OCI-LY1 (cell line): Measurements from ENCODE around the gene FAF1.

Experiments used
- H2AFZ ChIP-seq: fragments of 200-600 bp; sonication (generic), shearing (Covaris generic); 2 replicates; pipeline ENCODE4 v1.6.0; 2014; ENCODE audit warnings: antibody characterized with exemption, mild to moderate bottlenecking, low read length
- H3F3A ChIP-seq: fragments of 200-600 bp; sonication (generic), shearing (Covaris generic); 2 replicates; pipeline ENCODE4 v1.6.0; 2014; ENCODE audit warnings: mild to moderate bottlenecking, antibody characterized with exemption, low read length, moderate library complexity; ENCODE audit not compliant: insufficient read depth
- H3K27ac ChIP-seq: fragments of 200-600 bp; sonication (generic); 2 replicates; pipeline ENCODE4 v1.5.1; 2014; ENCODE audit warnings: low read length, mixed run types, mild to moderate bottlenecking, low read depth; ENCODE audit not compliant: poor library complexity, severe bottlenecking
- H3K27me3 ChIP-seq: fragments of 200-600 bp; sonication (generic); 2 replicates; pipeline ENCODE4 v1.6.0; 2014; ENCODE audit warnings: antibody characterized with exemption, mild to moderate bottlenecking, low read length, moderate library complexity; ENCODE audit not compliant: insufficient read depth
- H3K36me3 ChIP-seq: fragments of 200-600 bp; sonication (generic); 2 replicates; pipeline ENCODE4 v1.6.1; 2014; ENCODE audit warnings: mild to moderate bottlenecking, antibody characterized with exemption, low read length, moderate library complexity, mixed read lengths; ENCODE audit not compliant: insufficient read depth
- H3K4me1 ChIP-seq: fragments of 200-600 bp; sonication (generic); 2 replicates; pipeline ENCODE4 v1.5.1; 2014; ENCODE audit warnings: mild to moderate bottlenecking, low read length, moderate library complexity; ENCODE audit not compliant: insufficient read depth, severe bottlenecking
- H3K4me2 ChIP-seq: fragments of 200-600 bp; sonication (generic), shearing (Covaris generic); 2 replicates; pipeline ENCODE4 v1.6.1; 2014; ENCODE audit warnings: low read length
- H3K4me3 ChIP-seq: fragments of 200-600 bp; sonication (generic); 2 replicates; pipeline ENCODE4 v1.5.1; 2014; ENCODE audit warnings: low read length, low read depth, mild to moderate bottlenecking, mixed read lengths; ENCODE audit not compliant: poor library complexity, severe bottlenecking
- H3K79me2 ChIP-seq: fragments of 200-600 bp; shearing (Covaris generic); 2 replicates; pipeline ENCODE4 v1.6.1; 2016; ENCODE audit warnings: mixed run types, low read length, mixed read lengths; ENCODE audit not compliant: insufficient read depth
- H3K9ac ChIP-seq: fragments of 200-600 bp; sonication (generic), shearing (Covaris generic); 2 replicates; pipeline ENCODE4 v1.6.1; 2014; ENCODE audit warnings: mild to moderate bottlenecking, low read length, mixed read lengths
- H3K9me2 ChIP-seq: fragments of 200-600 bp; sonication (generic), shearing (Covaris generic); 2 replicates; pipeline ENCODE4 v1.6.1; 2014; ENCODE audit warnings: low read depth, mild to moderate bottlenecking, low read length, mixed read lengths
- H3K9me3 ChIP-seq: fragments of 200-600 bp; shearing (Covaris generic); 2 replicates; pipeline ENCODE4 v1.6.1; 2014; ENCODE audit warnings: low read length, mixed read lengths
- H4K20me1 ChIP-seq: fragments of 200-600 bp; sonication (generic), shearing (Covaris generic); 2 replicates; pipeline ENCODE4 v1.6.0; 2016; ENCODE audit warnings: mild to moderate bottlenecking, low read length; ENCODE audit not compliant: insufficient read depth
- EZH2 ChIP-seq: fragments of 200-600 bp; sonication (generic), shearing (Covaris generic); IDR thresholded peaks from 2 replicates; pipeline ENCODE4 v1.8.0; 2017; ENCODE audit warnings: borderline replicate concordance, mixed run types, mild to moderate bottlenecking, antibody characterized with exemption, low read length, moderate library complexity, mixed read lengths
- TF ChIP-seq, protein P1 (sequence below): fragments of 200-600 bp; sonication (generic), shearing (Covaris generic); IDR thresholded peaks from 2 replicates; pipeline ENCODE4 v1.5.1; 2017; ENCODE audit warnings: mild to moderate bottlenecking, antibody characterized with exemption, low read length, moderate library complexity, mixed read lengths

Gene FAF1

DNA sequence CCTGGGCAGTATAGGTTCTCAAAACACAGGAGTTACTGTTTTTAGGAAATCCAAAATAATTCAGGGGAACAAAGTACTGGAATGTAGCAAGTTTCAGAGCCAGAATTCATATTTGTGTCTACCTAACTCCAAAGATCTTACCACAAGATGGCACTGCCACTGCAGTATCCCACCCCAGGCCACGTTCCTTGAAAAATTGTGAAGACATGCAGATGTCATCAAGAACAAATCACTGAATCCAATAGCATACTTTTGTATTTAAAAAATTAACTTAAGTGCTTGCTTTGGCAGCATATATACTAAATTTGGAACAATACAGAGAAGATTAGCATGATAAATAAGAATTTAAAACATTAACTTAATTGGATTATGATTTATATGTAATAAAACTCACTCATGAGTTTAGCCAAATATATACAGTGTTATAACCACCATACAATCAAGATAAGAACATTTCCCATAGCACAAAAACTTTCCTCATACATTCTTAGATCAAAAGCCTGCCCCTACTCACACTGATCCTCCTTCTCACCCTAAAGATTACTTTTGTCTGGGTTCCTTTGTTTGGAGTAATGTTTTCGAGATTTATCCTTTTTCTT lies 209.9 kb downstream of the FAF1 start:
- H3K9me2 ChIP-seq = no peaks in the 10 kb centered on the region
- H3K4me3 ChIP-seq = no peak overlapping the region
- H3K4me1 ChIP-seq = no peaks in the 10 kb centered on the region
- H3K4me2 ChIP-seq = no peak overlapping the region
- TF ChIP-seq EZH2 = no peak
- TF ChIP-seq, protein P1, sequence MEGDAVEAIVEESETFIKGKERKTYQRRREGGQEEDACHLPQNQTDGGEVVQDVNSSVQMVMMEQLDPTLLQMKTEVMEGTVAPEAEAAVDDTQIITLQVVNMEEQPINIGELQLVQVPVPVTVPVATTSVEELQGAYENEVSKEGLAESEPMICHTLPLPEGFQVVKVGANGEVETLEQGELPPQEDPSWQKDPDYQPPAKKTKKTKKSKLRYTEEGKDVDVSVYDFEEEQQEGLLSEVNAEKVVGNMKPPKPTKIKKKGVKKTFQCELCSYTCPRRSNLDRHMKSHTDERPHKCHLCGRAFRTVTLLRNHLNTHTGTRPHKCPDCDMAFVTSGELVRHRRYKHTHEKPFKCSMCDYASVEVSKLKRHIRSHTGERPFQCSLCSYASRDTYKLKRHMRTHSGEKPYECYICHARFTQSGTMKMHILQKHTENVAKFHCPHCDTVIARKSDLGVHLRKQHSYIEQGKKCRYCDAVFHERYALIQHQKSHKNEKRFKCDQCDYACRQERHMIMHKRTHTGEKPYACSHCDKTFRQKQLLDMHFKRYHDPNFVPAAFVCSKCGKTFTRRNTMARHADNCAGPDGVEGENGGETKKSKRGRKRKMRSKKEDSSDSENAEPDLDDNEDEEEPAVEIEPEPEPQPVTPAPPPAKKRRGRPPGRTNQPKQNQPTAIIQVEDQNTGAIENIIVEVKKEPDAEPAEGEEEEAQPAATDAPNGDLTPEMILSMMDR = peak; percentile 55
- H3K27ac ChIP-seq = no peak overlapping the region
- H3K79me2 ChIP-seq = no peaks in the 10 kb centered on the region
- H3K27me3 ChIP-seq = no peaks in the 10 kb centered on the region
- H3F3A ChIP-seq = no peaks in the 10 kb centered on the region
- no peak overlapping the region for H3K9ac ChIP-seq
- no peak overlapping the region for H2AFZ ChIP-seq
- no peaks in the 10 kb centered on the region for H4K20me1 ChIP-seq
- H3K36me3 ChIP-seq = peaks cover 12% of the 10 kb centered on the region; the same call in 1 of the 2 replicates
- no peaks in the 10 kb centered on the region for H3K9me3 ChIP-seq

DNA sequence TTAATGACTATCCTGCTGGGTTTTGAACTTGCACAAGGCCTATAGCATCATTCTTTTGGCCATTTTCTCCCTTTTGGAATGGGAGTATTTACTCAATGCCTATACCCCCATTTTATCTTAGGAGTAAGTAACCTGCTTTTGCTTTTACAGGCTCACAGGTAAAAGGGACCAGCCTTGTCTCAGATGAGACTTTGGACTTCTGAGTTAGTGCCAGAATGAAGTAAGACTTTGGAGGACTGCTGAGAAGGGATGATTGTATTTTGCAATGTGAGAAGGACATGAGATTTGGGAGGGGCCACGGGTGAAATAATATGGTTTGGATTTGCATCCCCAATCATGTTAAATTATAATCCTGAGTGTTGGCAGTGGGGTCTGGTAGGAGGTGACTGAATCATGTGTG lies 212.7 kb downstream of the FAF1 start:
- Histone ChIP-seq H3K36me3 (peaks cover 27% of the 10 kb centered on the region; the same call in 1 of the 2 replicates), H3K9me2 (no peaks in the 10 kb centered on the region), H2AFZ (no peak overlapping the region), H3K4me1 (no peaks in the 10 kb centered on the region), H3K27me3 (no peaks in the 10 kb centered on the region), H3K4me3 (no peak overlapping the region), H3F3A (no peaks in the 10 kb centered on the region), H4K20me1 (no peaks in the 10 kb centered on the region), H3K27ac (no peak overlapping the region), H3K79me2 (no peaks in the 10 kb centered on the region), H3K4me2 (no peak overlapping the region), H3K9me3 (no peaks in the 10 kb centered on the region), H3K9ac (no peak overlapping the region)
- TF ChIP-seq EZH2 = no peak
- TF ChIP-seq, protein P1 = no peak

- no peak for TF ChIP-seq EZH2
- TF ChIP-seq, protein P1 = no peak
- H3K9me2 ChIP-seq = no peaks in the 10 kb centered on the region
- no peak overlapping the region for H3K4me2 ChIP-seq
- peaks cover 4% of the 10 kb centered on the region; the same call in 1 of the 2 replicates for H3F3A ChIP-seq
- H3K36me3 ChIP-seq = peaks cover 48% of the 10 kb centered on the region; the same call in 1 of the 2 replicates
- no peak overlapping the region for H3K4me3 ChIP-seq
- H2AFZ ChIP-seq = no peak overlapping the region
- H3K4me1 ChIP-seq = no peaks in the 10 kb centered on the region
- no peak overlapping the region for H3K27ac ChIP-seq
- H3K27me3 ChIP-seq = no peaks in the 10 kb centered on the region
- H4K20me1 ChIP-seq = no peaks in the 10 kb centered on the region
- H3K9me3 ChIP-seq = no peaks in the 10 kb centered on the region
- no peak overlapping the region for H3K9ac ChIP-seq
- H3K79me2 ChIP-seq = no peaks in the 10 kb centered on the region
These were observed 217.5 kb downstream of the FAF1 start for GRCh38 chr1:50742523-50742922.
